Measurements from ENCODE around the gene ZNF611. TPM values are rescaled to one million over a fixed set of nuclear protein-coding genes. Genes with fewer than 3 reads are reported as not detected.

Gene ZNF611
- total and polyA plus RNA-seq, 9 of the 15 experiments (the other 6 are each of a cell fraction or from before 2014, with no cell fraction given) = 3.7 to 29.6 (median 12.8) TPM

- TF ChIP-seq, protein P1, sequence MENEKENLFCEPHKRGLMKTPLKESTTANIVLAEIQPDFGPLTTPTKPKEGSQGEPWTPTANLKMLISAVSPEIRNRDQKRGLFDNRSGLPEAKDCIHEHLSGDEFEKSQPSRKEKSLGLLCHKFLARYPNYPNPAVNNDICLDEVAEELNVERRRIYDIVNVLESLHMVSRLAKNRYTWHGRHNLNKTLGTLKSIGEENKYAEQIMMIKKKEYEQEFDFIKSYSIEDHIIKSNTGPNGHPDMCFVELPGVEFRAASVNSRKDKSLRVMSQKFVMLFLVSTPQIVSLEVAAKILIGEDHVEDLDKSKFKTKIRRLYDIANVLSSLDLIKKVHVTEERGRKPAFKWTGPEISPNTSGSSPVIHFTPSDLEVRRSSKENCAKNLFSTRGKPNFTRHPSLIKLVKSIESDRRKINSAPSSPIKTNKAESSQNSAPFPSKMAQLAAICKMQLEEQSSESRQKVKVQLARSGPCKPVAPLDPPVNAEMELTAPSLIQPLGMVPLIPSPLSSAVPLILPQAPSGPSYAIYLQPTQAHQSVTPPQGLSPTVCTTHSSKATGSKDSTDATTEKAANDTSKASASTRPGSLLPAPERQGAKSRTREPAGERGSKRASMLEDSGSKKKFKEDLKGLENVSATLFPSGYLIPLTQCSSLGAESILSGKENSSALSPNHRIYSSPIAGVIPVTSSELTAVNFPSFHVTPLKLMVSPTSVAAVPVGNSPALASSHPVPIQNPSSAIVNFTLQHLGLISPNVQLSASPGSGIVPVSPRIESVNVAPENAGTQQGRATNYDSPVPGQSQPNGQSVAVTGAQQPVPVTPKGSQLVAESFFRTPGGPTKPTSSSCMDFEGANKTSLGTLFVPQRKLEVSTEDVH (IDR thresholded peaks at IDR 0.05; ENCODE audit: low read depth, partially characterized antibody) = peak; percentile 40
- TF ChIP-seq RAD21 (CRISPR knock-in tag; conservative IDR thresholded peaks at IDR 0.05 in 1 of 2, IDR thresholded peaks at IDR 0.05 in 1 of 2) (no peak), NR3C1 (CRISPR knock-in tag; IDR thresholded peaks at IDR 0.05) (no peak), ZNF740 (CRISPR knock-in tag; IDR thresholded peaks at IDR 0.05) (no peak), ZNF740 (tag; IDR thresholded peaks at IDR 0.05) (no peak; a peak in 1 of 4 replicates), RBM17 (IDR thresholded peaks at IDR 0.05; ENCODE audit: borderline replicate concordance, low read depth, low read length) (no peak), BCL6 (CRISPR knock-in tag; IDR thresholded peaks at IDR 0.05) (no peak), HNRNPK (IDR thresholded peaks at IDR 0.05; ENCODE audit: low read depth, low read length, poor library complexity, severe bottlenecking) (no peak), NFXL1 (CRISPR knock-in tag; IDR thresholded peaks at IDR 0.05) (no peak), OTX1 (CRISPR knock-in tag; IDR thresholded peaks at IDR 0.05) (no peak), NFRKB (IDR thresholded peaks at IDR 0.05; ENCODE audit: low read depth) (no peak; the same call in none of the 2 replicates), DNMT1 (IDR thresholded peaks at IDR 0.05) (no peak), FOXM1 (IDR thresholded peaks at IDR 0.05; ENCODE audit: low read depth) (no peak), FOXM1 (CRISPR knock-in tag; IDR thresholded peaks at IDR 0.05; ENCODE audit: low read depth) (no peak), HLTF (IDR thresholded peaks at IDR 0.05) (0 out of 2 replicates have a peak, but pooled peaks have one; percentile 52), TAL1 (IDR thresholded peaks at IDR 0.05) (0 out of 2 replicates have a peak, but pooled peaks have one; percentile 4), CBFA2T2 (conservative IDR thresholded peaks at IDR 0.05) (0 out of 2 replicates have a peak, but pooled peaks have one; percentile 10), ZBTB33 (CRISPR knock-in tag; IDR thresholded peaks at IDR 0.05) (no peak)
- TF ChIP-seq, protein P2, sequence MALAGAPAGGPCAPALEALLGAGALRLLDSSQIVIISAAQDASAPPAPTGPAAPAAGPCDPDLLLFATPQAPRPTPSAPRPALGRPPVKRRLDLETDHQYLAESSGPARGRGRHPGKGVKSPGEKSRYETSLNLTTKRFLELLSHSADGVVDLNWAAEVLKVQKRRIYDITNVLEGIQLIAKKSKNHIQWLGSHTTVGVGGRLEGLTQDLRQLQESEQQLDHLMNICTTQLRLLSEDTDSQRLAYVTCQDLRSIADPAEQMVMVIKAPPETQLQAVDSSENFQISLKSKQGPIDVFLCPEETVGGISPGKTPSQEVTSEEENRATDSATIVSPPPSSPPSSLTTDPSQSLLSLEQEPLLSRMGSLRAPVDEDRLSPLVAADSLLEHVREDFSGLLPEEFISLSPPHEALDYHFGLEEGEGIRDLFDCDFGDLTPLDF (CRISPR knock-in tag; IDR thresholded peaks at IDR 0.05) = no peak
- TF ChIP-seq, protein P3, sequence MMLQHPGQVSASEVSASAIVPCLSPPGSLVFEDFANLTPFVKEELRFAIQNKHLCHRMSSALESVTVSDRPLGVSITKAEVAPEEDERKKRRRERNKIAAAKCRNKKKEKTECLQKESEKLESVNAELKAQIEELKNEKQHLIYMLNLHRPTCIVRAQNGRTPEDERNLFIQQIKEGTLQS (IDR thresholded peaks at IDR 0.05) = peak; percentile 31; the same call in 1 of the 2 replicates
- TF ChIP-seq, protein P3 (CRISPR knock-in tag; conservative IDR thresholded peaks at IDR 0.05) = no peak
Observed at GRCh38 chr19:52724701-52725514, 9.9 kb downstream of the ZNF611 start (continued).

All from K562 (cell line).